Tibial artery (tissue), 4 donors: ENCODE data around the gene VDAC2.

Experiments used
- DNase-seq, 2 donors: peaks; one replicate each; pipeline ENCODE4 v3.0.0-alpha.2; 2019
- H3K27ac ChIP-seq, 2 donors: fragments of 200-600 bp; sonication (generic) in 1 of 2; 1 replicate in 1 of 2; 2 replicates in 1 of 2; pipeline ENCODE4 v1.5.1; 2018 to 2019; ENCODE audit warnings: mild to moderate bottlenecking in 1 of 2
- H3K27me3 ChIP-seq, 2 donors: fragments of 200-600 bp; sonication (generic) in 1 of 2; one replicate each; pipeline versions ENCODE4 v1.5.1 to v1.6.0; 2016 to 2019
- H3K36me3 ChIP-seq, 3 donors: fragments of 200-600 bp; sonication (generic) in 2 of 3; one replicate each; pipeline ENCODE4 v1.5.1; 2016 to 2019; ENCODE audit warnings: mild to moderate bottlenecking in 2 of 3
- H3K4me1 ChIP-seq, 4 donors: fragments of 200-600 bp; sonication (generic) in 2 of 4; 1 replicate in 3 of 4; 2 replicates in 1 of 4; pipeline ENCODE4 v1.5.1; 2016 to 2019
- H3K4me3 ChIP-seq, 2 donors: fragments of 200-600 bp; sonication (generic) in 1 of 2; 1 replicate in 1 of 2; 2 replicates in 1 of 2; pipeline ENCODE4 v1.5.1; 2018 to 2019; ENCODE audit warnings: mild to moderate bottlenecking in 2 of 2
- H3K9me3 ChIP-seq, 3 donors: fragments of 200-600 bp; sonication (generic) in 1 of 3; one replicate each; pipeline ENCODE4 v1.5.1; 2016 to 2019
- intact Hi-C: fragments of 100-400 bp; cut with DNase I; formaldehyde crosslinking; loops from one replicate; pipeline ENCODE4 v1.15.0; 2023; ENCODE audit warnings: low total_unique reads
- TF ChIP-seq, protein P1 (sequence below), 2 experiments: fragments of 200-600 bp in 1 of 2; fragments of 450-650 bp in 1 of 2; IDR thresholded peaks; one replicate each; pipeline ENCODE4 v1.5.1; 2017 to 2019; ENCODE audit warnings: antibody characterized with exemption in 2 of 2, mild to moderate bottlenecking in 1 of 2, moderate library complexity in 1 of 2

Gene VDAC2

DNA sequence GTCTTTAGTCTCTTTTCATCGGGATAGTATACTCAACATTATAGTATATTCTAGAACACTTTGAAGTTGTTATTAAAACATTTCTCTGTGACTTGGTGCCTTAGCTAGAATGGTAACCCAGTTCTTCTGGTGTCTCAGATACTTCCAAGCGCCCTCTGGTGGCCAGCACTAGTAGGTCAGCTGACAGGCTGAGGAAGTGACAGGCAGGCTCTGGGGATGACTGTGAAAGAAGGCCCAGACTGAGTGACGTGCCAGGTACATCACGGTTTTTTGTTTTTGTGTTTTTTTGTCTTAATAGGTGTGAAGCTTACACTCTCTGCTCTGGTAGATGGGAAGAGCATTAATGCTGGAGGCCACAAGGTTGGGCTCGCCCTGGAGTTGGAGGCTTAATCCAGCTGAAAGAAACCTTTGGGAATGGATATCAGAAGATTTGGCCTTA is 20.0 kb downstream of the VDAC2 start:
- Histone ChIP-seq H3K36me3 (peaks cover 0 to 28% (median 13%) of the 10 kb centered on the region in 3 donors), H3K9me3 (no peaks in the 10 kb centered on the region), H3K27me3 (no peaks in the 10 kb centered on the region), H3K4me3 (no peak overlapping the region), H3K27ac (peak overlapping the region in 1 of 2 donors; percentile 20), H3K4me1 (peaks cover 0 to 69% (median 39%) of the 10 kb centered on the region in 4 donors)
- TF ChIP-seq, protein P1, sequence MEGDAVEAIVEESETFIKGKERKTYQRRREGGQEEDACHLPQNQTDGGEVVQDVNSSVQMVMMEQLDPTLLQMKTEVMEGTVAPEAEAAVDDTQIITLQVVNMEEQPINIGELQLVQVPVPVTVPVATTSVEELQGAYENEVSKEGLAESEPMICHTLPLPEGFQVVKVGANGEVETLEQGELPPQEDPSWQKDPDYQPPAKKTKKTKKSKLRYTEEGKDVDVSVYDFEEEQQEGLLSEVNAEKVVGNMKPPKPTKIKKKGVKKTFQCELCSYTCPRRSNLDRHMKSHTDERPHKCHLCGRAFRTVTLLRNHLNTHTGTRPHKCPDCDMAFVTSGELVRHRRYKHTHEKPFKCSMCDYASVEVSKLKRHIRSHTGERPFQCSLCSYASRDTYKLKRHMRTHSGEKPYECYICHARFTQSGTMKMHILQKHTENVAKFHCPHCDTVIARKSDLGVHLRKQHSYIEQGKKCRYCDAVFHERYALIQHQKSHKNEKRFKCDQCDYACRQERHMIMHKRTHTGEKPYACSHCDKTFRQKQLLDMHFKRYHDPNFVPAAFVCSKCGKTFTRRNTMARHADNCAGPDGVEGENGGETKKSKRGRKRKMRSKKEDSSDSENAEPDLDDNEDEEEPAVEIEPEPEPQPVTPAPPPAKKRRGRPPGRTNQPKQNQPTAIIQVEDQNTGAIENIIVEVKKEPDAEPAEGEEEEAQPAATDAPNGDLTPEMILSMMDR (IDR thresholded peaks at IDR 0.05): peak; percentile 88 to 90
- DNase-seq: peak; percentile 92 to 96
- intact Hi-C loops: loop anchor here (5.0 to 10.0 kb wide), 2 partner anchors 43 to 406 kb away; partner anchors contain the start of gene KAT6B

- TF ChIP-seq, protein P1 (IDR thresholded peaks at IDR 0.05): no peak
- no peaks in the 10 kb centered on the region for H3K27me3 ChIP-seq
- H3K36me3 ChIP-seq: peaks cover 0 to 28% (median 13%) of the 10 kb centered on the region in 3 donors
- H3K4me1 ChIP-seq: peaks cover 0 to 62% (median 31%) of the 10 kb centered on the region in 4 donors
- no peak for DNase-seq
- peak overlapping the region in 1 of 2 donors; percentile 8 for H3K27ac ChIP-seq
- H3K9me3 ChIP-seq: no peaks in the 10 kb centered on the region
- H3K4me3 ChIP-seq: no peak overlapping the region
- intact Hi-C loops: loop anchor here (5.0 to 10.0 kb wide), 2 partner anchors 45 to 407 kb away; partner anchors contain the start of gene KAT6B
These were observed 21.3 kb downstream of the VDAC2 start for GRCh38 chr10:75231672-75232581.

GRCh38 chr10:75233444-75234016 is 22.9 kb downstream of the VDAC2 start:
- Histone ChIP-seq H3K36me3 (peaks cover 0 to 24% (median 13%) of the 10 kb centered on the region in 3 donors), H3K27ac (peak overlapping the region; percentile 81 to 83), H3K4me1 (peaks cover 0 to 46% (median 20%) of the 10 kb centered on the region in 4 donors), H3K9me3 (no peaks in the 10 kb centered on the region), H3K4me3 (peak overlapping the region; percentile 64 to 85), H3K27me3 (no peaks in the 10 kb centered on the region)
- intact Hi-C loops: loop anchor here (5.0 to 10.0 kb wide), 2 partner anchors 46 to 409 kb away; partner anchors contain the start of gene KAT6B
- TF ChIP-seq, protein P1 (IDR thresholded peaks at IDR 0.05): no peak
- no peak for DNase-seq

- intact Hi-C loops: loop anchor here (5.0 to 10.0 kb wide), 2 partner anchors 47 to 409 kb away; partner anchors contain the start of gene KAT6B
- Histone ChIP-seq H3K4me1 (peaks cover 0 to 40% (median 16%) of the 10 kb centered on the region in 4 donors), H3K36me3 (peaks cover 0 to 18% (median 12%) of the 10 kb centered on the region in 3 donors), H3K9me3 (no peaks in the 10 kb centered on the region), H3K4me3 (peak overlapping the region; percentile 64 to 85), H3K27me3 (no peaks in the 10 kb centered on the region), H3K27ac (peak overlapping the region; percentile 81 to 83)
- DNase-seq: peak; percentile 89 to 96
- TF ChIP-seq, protein P1 (IDR thresholded peaks at IDR 0.05): peak in 1 of 2 experiments; percentile 11
These were observed 23.6 kb downstream of the VDAC2 start for GRCh38 chr10:75234017-75234682.
